Activated naive CD8-positive, alpha-beta T cell treated with anti-CD3 and anti-CD28 coated beads, Interleukin-2, amount 10 ng/mL, durations not matched to agents 7 days and 5 days (primary cell): Measurements from ENCODE around the gene UBE2S. TPM values are rescaled to one million over a fixed set of nuclear protein-coding genes. Genes with fewer than 3 reads are reported as not detected.

Experiments used
- ATAC-seq: fragments of 150-1000 bp; cut with Tn5 transposase; one replicate; pipeline ENCODE4 v1.10.0; 2021; ENCODE audit warnings: low read depth, moderate library complexity
- POLR2A ChIA-PET: fragments of 350-600 bp; sonication (Branson Sonifier 250); formaldehyde crosslinking; loops from one replicate; lab custom pipeline; 2021; ENCODE audit warnings: antibody characterized with exemption; lab: Charles Lee
- DNase-seq: peaks from one replicate; pipeline ENCODE4 v3.0.0; 2021
- H3K27ac Mint-ChIP-seq: one replicate; pipeline ENCODE4 v1.8.0; 2022; ENCODE audit warnings: mild to moderate bottlenecking, mixed read lengths
- H3K27me3 Mint-ChIP-seq: one replicate; pipeline ENCODE4 v1.8.0; 2022; ENCODE audit warnings: mild to moderate bottlenecking, moderate library complexity, mixed read lengths
- H3K36me3 Mint-ChIP-seq: one replicate; pipeline ENCODE4 v1.8.0; 2021; ENCODE audit warnings: mild to moderate bottlenecking, mixed read lengths
- H3K4me1 Mint-ChIP-seq: one replicate; pipeline ENCODE4 v1.8.0; 2021; ENCODE audit warnings: mixed read lengths
- H3K4me3 Mint-ChIP-seq: one replicate; pipeline ENCODE4 v1.8.0; 2022; ENCODE audit warnings: mild to moderate bottlenecking, moderate library complexity, mixed read lengths
- H3K9me3 Mint-ChIP-seq: one replicate; pipeline ENCODE4 v1.8.0; 2021; ENCODE audit warnings: mixed read lengths
- total RNA-seq, 2 experiments: library from RNA; stranded (reverse); gene quantifications; one replicate each; pipeline ENCODE4 v1.2.3, GENCODE V29; 2021

UBE2S gene
- total RNA-seq, 2 experiments from 2014 or later, result 184 to 203 TPM

DNA sequence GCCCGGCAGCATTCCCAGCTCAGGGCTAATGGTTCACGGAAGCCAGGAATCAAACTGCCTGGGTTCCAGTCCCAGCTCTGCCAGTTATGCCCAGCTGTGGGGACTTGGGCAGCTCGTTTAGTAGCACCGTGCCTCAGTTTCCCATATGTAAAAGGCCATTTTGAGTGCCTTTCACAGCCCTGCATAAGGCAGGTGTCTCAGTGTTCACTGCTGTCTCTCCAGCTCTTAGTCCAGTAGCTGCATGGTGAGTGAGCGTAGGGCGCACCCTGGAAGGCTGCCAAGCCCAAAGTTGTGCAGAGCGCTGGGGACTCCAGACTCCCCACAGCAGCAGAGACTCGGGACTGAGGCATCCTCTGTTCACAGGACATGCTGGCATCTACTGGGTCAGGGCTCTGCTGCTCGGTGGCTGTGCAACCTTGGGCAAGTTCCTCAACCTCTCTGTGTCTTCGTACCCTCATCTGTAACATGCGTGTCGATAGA lies 16.4 kb downstream of the UBE2S start:
- ATAC-seq (no peak), DNase-seq (no peak)
- POLR2A ChIA-PET, result interaction anchor here (0.6 to 11.0 kb wide), 3 partner anchors 12 to 454 kb away, joined by 3 to 211 read pairs (median 6); partner anchors contain the start of genes UBE2S and ZNF628
- peaks cover 28% of the 10 kb centered on the region for H3K4me1 Mint-ChIP-seq
- H3K4me3 Mint-ChIP-seq, result no peak overlapping the region
- no peaks in the 10 kb centered on the region for H3K9me3 Mint-ChIP-seq
- H3K36me3 Mint-ChIP-seq, result peaks cover 28% of the 10 kb centered on the region
- no peak overlapping the region for H3K27ac Mint-ChIP-seq
- H3K27me3 Mint-ChIP-seq, result no peaks in the 10 kb centered on the region

DNA sequence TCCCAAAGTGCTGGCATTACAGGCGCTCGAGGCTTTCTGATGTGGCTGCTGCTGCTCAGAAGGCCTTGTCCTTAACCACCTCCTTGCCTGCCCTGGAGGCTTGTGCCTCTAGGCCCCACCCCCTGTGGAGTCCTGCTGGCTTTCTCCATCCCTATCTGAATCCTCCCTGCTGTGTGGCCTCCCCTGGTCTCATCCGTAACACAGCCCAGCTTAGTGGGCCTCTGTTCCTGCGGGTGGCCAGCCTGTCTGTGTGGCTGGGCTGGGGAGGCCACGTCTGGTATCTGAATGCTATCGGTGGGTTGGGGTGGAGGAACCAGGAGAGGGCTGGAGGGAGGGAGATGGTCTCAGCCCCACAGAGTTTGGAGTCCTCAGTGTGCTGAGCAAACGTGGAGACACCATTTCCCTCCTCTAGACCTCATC lies 17.1 kb downstream of the UBE2S start:
- Mint-ChIP-seq H3K9me3 (no peaks in the 10 kb centered on the region), H3K27me3 (no peaks in the 10 kb centered on the region), H3K27ac (no peak overlapping the region), H3K36me3 (peaks cover 34% of the 10 kb centered on the region), H3K4me1 (peaks cover 28% of the 10 kb centered on the region), H3K4me3 (no peak overlapping the region)
- POLR2A ChIA-PET, result interaction anchor here (0.6 to 11.0 kb wide), 4 partner anchors 13 to 453 kb away, joined by 3 to 211 read pairs (median 12); partner anchors contain the start of genes UBE2S and ZNF628
- DNase-seq, result no peak
- no peak for ATAC-seq

- ATAC-seq, result no peak
These were observed 17.9 kb downstream of the UBE2S start for GRCh38 chr19:55389386-55390317.

GRCh38 chr19:55387736-55388497 lies 19.7 kb downstream of the UBE2S start:
- POLR2A ChIA-PET, result interaction anchor here (1.2 to 11.0 kb wide), 3 partner anchors 16 to 133 kb away, joined by 3 to 211 read pairs (median 19); partner anchors contain the start of gene UBE2S
- Mint-ChIP-seq H3K4me3 (peak overlapping the region; percentile 100), H3K9me3 (no peaks in the 10 kb centered on the region), H3K4me1 (peaks cover 39% of the 10 kb centered on the region), H3K36me3 (peaks cover 36% of the 10 kb centered on the region), H3K27ac (peak overlapping the region; percentile 54), H3K27me3 (no peaks in the 10 kb centered on the region)
- ATAC-seq (no peak), DNase-seq (no peak)

More at GRCh38 chr19:55389386-55390317, 17.9 kb downstream of the UBE2S start:
- H3K4me3 Mint-ChIP-seq, result peak overlapping the region; percentile 40
- POLR2A ChIA-PET, result interaction anchor here (0.8 to 11.0 kb wide), 3 partner anchors 14 to 1200 kb away, joined by 3 to 211 read pairs (median 19); partner anchors contain the start of genes MBOAT7 and UBE2S
- no peaks in the 10 kb centered on the region for H3K9me3 Mint-ChIP-seq
- H3K27ac Mint-ChIP-seq, result peak overlapping the region; percentile 54
- DNase-seq, result no peak
- H3K36me3 Mint-ChIP-seq, result peaks cover 34% of the 10 kb centered on the region
- peaks cover 31% of the 10 kb centered on the region for H3K4me1 Mint-ChIP-seq
- no peaks in the 10 kb centered on the region for H3K27me3 Mint-ChIP-seq

GRCh38 chr19:55386493-55386971 lies 21.1 kb downstream of the UBE2S start:
- ATAC-seq (no peak), DNase-seq (no peak)
- H3K27me3 Mint-ChIP-seq, result no peaks in the 10 kb centered on the region
- H3K36me3 Mint-ChIP-seq, result peaks cover 46% of the 10 kb centered on the region
- H3K4me1 Mint-ChIP-seq, result peaks cover 51% of the 10 kb centered on the region
- H3K27ac Mint-ChIP-seq, result peak overlapping the region; percentile 99
- POLR2A ChIA-PET, result interaction anchor here (0.6 to 11.0 kb wide), 7 partner anchors 17 to 414 kb away, joined by 3 to 211 read pairs (median 4); partner anchors contain the start of genes KMT5C and UBE2S
- H3K9me3 Mint-ChIP-seq, result peaks cover under 1% of the 10 kb centered on the region
- H3K4me3 Mint-ChIP-seq, result peak overlapping the region; percentile 100

GRCh38 chr19:55385724-55386492 lies 21.7 kb downstream of the UBE2S start, which contains the start of gene RPL28:
TSS of gene RPL28 (plus strand) at chr19:55385932. CDS start at chr19:55386358, 426 bp downstream.
- ATAC-seq, result peak; percentile 74
- DNase-seq, result peak; percentile 96
- Mint-ChIP-seq H3K4me1 (peaks cover 53% of the 10 kb centered on the region), H3K27ac (peak within 1 kb of the TSS; percentile 99), H3K27me3 (no peaks in the 10 kb centered on the region), H3K36me3 (peaks cover 48% of the 10 kb centered on the region), H3K9me3 (peaks cover 2% of the 10 kb centered on the region), H3K4me3 (peak within 1 kb of the TSS; percentile 100)
- POLR2A ChIA-PET, result interaction anchor here (1.1 to 11.0 kb wide), 5 partner anchors 18 to 131 kb away, joined by 3 to 211 read pairs (median 7); partner anchors contain the start of genes KMT5C and UBE2S

DNA sequence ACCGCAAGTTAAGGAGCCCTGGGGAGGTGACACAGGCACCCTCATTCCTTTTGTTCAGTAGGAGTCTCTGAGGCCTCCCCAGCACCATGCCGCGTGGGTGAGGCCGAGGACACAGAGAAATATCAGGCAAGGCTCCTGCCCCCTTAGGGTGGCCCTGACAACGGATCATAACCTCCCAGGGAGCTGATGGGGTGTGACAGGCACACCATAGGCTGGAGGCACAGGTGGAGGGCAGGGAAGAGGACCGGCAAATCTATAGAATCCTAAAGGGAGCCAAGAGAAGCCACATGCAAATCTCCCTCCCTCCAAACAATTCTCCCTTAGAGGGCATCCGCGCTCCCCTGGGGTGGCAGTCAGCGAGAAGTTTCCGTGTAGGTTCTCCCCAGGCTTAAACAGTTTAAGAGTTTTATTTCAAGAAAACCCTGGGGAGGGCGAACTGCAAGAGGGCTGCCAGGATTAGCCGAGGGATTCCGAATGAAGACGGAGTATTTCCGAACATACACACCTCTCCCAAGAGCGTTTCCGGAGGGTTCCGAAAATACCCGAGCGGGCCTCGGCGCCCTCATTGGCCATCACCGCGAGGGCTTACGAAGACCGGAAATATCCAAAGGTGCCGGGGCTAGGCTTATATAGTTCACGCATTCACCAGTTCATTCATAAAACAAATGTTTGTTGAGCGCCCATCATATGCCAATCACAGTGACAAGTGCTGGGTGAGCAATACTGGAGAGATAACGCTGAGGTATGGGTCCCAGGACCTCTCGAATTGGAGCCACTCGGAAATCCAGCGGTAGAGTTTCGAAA lies 22.5 kb downstream of the UBE2S start:
- Mint-ChIP-seq H3K9me3 (peaks cover 2% of the 10 kb centered on the region), H3K27ac (peak overlapping the region; percentile 99), H3K4me1 (peaks cover 51% of the 10 kb centered on the region), H3K27me3 (no peaks in the 10 kb centered on the region), H3K36me3 (peaks cover 52% of the 10 kb centered on the region), H3K4me3 (peak overlapping the region; percentile 100)
- POLR2A ChIA-PET, result interaction anchor here (1.0 to 11.0 kb wide), 19 partner anchors 8 to 257 kb away, joined by 3 to 211 read pairs (median 7); partner anchors contain the start of genes IL11, KMT5C, PPP6R1 and UBE2S
- DNase-seq (peak; percentile 94), ATAC-seq (peak; percentile 79)

DNA sequence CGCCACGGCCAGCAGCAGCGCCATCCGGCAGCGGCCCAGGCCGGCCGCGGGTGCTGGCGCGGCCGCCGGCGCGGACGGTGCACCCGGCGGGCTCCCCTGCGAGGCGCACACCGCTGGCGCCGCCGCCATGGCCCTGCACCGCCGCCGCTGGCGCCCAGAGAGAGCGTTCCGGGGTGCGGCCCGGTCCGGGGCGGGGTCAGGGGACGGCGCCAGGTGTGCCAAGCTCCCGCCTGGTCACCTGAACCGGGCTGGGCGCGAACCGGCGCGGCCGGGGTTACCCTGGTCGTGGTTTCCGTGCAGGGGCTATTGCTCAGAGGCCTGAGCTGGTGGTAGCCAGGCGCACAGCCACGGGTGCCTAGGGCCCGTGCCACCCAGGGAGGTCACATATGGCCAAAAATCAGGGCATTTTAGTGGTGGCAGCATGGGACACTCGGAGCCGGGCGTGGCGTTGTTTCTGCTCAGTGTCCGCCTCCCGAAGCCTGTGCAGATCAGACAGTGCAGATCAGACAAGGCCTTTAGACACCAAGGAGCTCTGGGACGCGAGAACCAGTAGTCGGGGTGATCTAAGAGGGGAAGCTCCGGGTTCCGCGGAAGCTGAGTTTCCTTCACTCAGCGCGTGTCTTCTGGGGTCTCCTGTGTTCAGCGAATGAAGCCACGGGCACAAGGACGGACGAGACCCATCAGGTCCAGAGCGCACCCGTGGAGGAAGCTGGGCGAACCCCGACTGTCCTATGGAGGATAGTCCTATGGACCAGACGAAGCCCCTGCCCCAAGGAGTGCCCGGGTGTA lies 23.3 kb downstream of the UBE2S start, which contains the start of gene TMEM238:
Gene TMEM238, minus strand, starts transcription at position 162 of the 789 bp plus-strand sequence. Its CDS starts 33 bp downstream, at position 129.
- POLR2A ChIA-PET, result interaction anchor here (0.6 to 3.2 kb wide), 28 partner anchors 9 to 270 kb away, joined by 3 to 62 read pairs (median 4); partner anchors contain the start of genes FIZ1, HSPBP1, IL11 and ISOC2
- DNase-seq (peak; percentile 76), ATAC-seq (peak; percentile 3)
- H3K27me3 Mint-ChIP-seq, result no peaks in the 10 kb centered on the region
- H3K9me3 Mint-ChIP-seq, result peaks cover 2% of the 10 kb centered on the region
- H3K36me3 Mint-ChIP-seq, result peaks cover 49% of the 10 kb centered on the region
- peak within 1 kb of the TSS; percentile 99 for H3K27ac Mint-ChIP-seq
- peaks cover 47% of the 10 kb centered on the region for H3K4me1 Mint-ChIP-seq
- H3K4me3 Mint-ChIP-seq, result peak within 1 kb of the TSS; percentile 100

- Mint-ChIP-seq H3K4me1 (peaks cover 41% of the 10 kb centered on the region), H3K27ac (peak overlapping the region; percentile 93), H3K27me3 (no peaks in the 10 kb centered on the region), H3K9me3 (peaks cover 2% of the 10 kb centered on the region), H3K4me3 (peak overlapping the region; percentile 92), H3K36me3 (peaks cover 45% of the 10 kb centered on the region)
- POLR2A ChIA-PET, result interaction anchor here (0.6 to 3.2 kb wide), 28 partner anchors 10 to 271 kb away, joined by 3 to 62 read pairs (median 4); partner anchors contain the start of genes FIZ1, HSPBP1, IL11 and ISOC2
- peak; percentile 4 for ATAC-seq
- DNase-seq, result peak; percentile 74
These were observed 24.1 kb downstream of the UBE2S start for GRCh38 chr19:55383279-55384130.
